ENCODE measurements around the gene ANKRD60. TPM values are rescaled to one million over a fixed set of nuclear protein-coding genes. Genes with fewer than 3 reads are reported as not detected.

ANKRD60 gene
- polyA plus RNA-seq, 1 experiment: not detected

- ChIA-PET POLR2A (no interaction called here), CTCF (interaction anchor here (0.9 to 1.4 kb wide), 4 partner anchors 20 to 612 kb away, joined by 3 to 4 read pairs (median 3); partner anchors contain the start of gene STX16)
- Histone ChIP-seq H3K27me3 (ENCODE audit: control insufficient read depth, insufficient read depth, low read length) (no peaks in the 10 kb centered on the region), H3K36me3 (ENCODE audit: control insufficient read depth, insufficient read depth, low read length) (peaks cover 10% of the 10 kb centered on the region), H3K4me3 (ENCODE audit: low read depth, low read length) (no peak overlapping the region)
- DNase-seq (ENCODE audit: low read depth): no peak
- TF ChIP-seq CTCF (IDR thresholded peaks at IDR 0.05; ENCODE audit: insufficient read depth, low read depth, low read length): no peak
Measured at GRCh38 chr20:58239216-58239615, 10.8 kb upstream of the ANKRD60 start.

- H3K27me3 ChIP-seq (ENCODE audit: control insufficient read depth, insufficient read depth, low read length): no peaks in the 10 kb centered on the region
- DNase-seq (ENCODE audit: low read depth): no peak
- H3K36me3 ChIP-seq (ENCODE audit: control insufficient read depth, insufficient read depth, low read length): peaks cover 10% of the 10 kb centered on the region
- no peak for TF ChIP-seq CTCF (IDR thresholded peaks at IDR 0.05; ENCODE audit: insufficient read depth, low read depth, low read length)
- H3K4me3 ChIP-seq (ENCODE audit: low read depth, low read length): no peak overlapping the region
- ChIA-PET CTCF (interaction anchor here (1.1 to 1.6 kb wide), 7 partner anchors 19 to 983 kb away, joined by 3 to 10 read pairs (median 4); partner anchors contain the start of gene STX16), POLR2A (no interaction called here)
Measured at GRCh38 chr20:58238490-58238889, 10.0 kb upstream of the ANKRD60 start.

GRCh38 chr20:58237318-58238132 is 9.1 kb upstream of the ANKRD60 start:
- Histone ChIP-seq H3K27me3 (ENCODE audit: control insufficient read depth, insufficient read depth, low read length) (no peaks in the 10 kb centered on the region), H3K4me3 (ENCODE audit: low read depth, low read length) (no peak overlapping the region; the same call in 1 of the 2 replicates), H3K36me3 (ENCODE audit: control insufficient read depth, insufficient read depth, low read length) (peaks cover 4% of the 10 kb centered on the region; the same call in 1 of the 2 replicates)
- DNase-seq (ENCODE audit: low read depth): peak; percentile 26
- POLR2A ChIA-PET: no interaction called here
- CTCF ChIA-PET: interaction anchor here (0.8 to 2.5 kb wide), 27 partner anchors 8 to 984 kb away, joined by 3 to 10 read pairs (median 4); partner anchors contain the start of genes STX16 and VAPB
- TF ChIP-seq CTCF (IDR thresholded peaks at IDR 0.05; ENCODE audit: insufficient read depth, low read depth, low read length): no peak

GRCh38 chr20:58236612-58237317 is 8.3 kb upstream of the ANKRD60 start:
- Histone ChIP-seq H3K36me3 (ENCODE audit: control insufficient read depth, insufficient read depth, low read length) (0 out of 2 replicates have a peak, but pooled peaks cover 2% of the 10 kb centered on the region), H3K27me3 (ENCODE audit: control insufficient read depth, insufficient read depth, low read length) (no peaks in the 10 kb centered on the region), H3K4me3 (ENCODE audit: low read depth, low read length) (peak overlapping the region; percentile 45)
- DNase-seq (ENCODE audit: low read depth): no peak
- CTCF ChIA-PET: interaction anchor here (0.8 to 3.3 kb wide), 24 partner anchors 8 to 985 kb away, joined by 3 to 11 read pairs (median 4); partner anchors contain the start of genes STX16 and VAPB
- POLR2A ChIA-PET: no interaction called here
- TF ChIP-seq CTCF (IDR thresholded peaks at IDR 0.05; ENCODE audit: insufficient read depth, low read depth, low read length): peak; percentile 97

- Histone ChIP-seq H3K4me3 (ENCODE audit: low read depth, low read length) (no peak overlapping the region), H3K36me3 (ENCODE audit: control insufficient read depth, insufficient read depth, low read length) (0 out of 2 replicates have a peak, but pooled peaks cover 2% of the 10 kb centered on the region), H3K27me3 (ENCODE audit: control insufficient read depth, insufficient read depth, low read length) (no peaks in the 10 kb centered on the region)
- no peak for DNase-seq (ENCODE audit: low read depth)
- ChIA-PET POLR2A (no interaction called here), CTCF (interaction anchor here (0.9 to 3.3 kb wide), 10 partner anchors 9 to 616 kb away, joined by 3 to 11 read pairs (median 4); partner anchors contain the start of gene GNAS-AS1)
- no peak for TF ChIP-seq CTCF (IDR thresholded peaks at IDR 0.05; ENCODE audit: insufficient read depth, low read depth, low read length)
Measured at GRCh38 chr20:58235010-58235409, 6.6 kb upstream of the ANKRD60 start.
